Anterior cingulate cortex (tissue), 58 donors: ENCODE data around the gene ADAM10.

Source experiments
- DNase-seq, 58 donors: peaks; one replicate each; lab custom pipeline; 2025; lab: John Stamatoyannopoulos, UW

Gene ADAM10

DNA sequence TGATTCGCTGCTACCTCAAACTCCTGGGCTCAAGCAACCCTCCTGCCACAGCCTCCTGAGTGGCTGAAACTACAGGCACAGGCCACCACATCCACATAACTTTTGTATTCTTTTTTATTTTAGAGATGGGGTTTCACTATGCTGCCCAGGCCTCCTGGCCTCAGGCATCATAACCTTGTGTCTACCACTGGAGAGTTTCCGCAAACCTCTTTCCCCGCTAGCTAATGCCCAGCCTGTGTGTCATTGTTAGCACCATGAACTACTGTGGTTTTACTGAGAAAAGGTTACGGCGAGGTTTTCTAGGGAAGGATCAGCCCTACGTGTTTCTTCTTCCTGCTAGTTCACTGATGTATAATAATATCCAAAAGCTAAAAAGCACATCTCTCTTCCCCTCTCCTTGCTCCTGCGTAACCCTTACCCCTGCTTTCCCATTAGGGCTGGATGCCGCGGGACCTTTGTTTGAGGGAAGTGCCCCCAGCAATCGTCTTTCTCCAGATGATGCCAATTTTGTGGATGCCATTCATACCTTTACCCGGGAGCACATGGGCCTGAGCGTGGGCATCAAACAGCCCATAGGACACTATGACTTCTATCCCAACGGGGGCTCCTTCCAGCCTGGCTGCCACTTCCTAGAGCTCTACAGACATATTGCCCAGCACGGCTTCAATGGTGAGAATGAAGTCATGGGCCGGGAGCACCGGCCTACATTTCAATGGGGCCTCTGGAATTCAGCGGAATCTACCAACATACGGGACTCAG, 204.0 kb downstream of the ADAM10 start:
- no peak for DNase-seq

DNA sequence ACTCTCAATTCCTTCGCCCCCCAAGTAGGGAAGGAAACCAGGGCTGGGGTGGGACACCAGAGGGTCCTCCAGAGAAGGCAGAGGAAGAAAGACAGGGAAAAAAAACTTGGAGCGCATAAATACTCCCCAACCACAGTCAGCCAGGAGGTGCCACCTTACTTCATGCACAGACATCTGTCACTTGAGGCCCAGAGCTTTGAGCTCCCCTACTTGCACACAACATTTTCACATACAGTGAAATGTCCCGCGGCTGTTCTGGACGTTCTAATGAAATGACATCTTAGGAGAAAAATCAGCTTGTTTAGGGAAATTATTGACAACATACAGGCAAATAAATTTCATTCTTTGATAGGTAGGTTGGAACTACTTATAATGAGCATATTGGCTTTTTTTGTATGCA, 204.8 kb downstream of the ADAM10 start:
- no peak for DNase-seq

DNA sequence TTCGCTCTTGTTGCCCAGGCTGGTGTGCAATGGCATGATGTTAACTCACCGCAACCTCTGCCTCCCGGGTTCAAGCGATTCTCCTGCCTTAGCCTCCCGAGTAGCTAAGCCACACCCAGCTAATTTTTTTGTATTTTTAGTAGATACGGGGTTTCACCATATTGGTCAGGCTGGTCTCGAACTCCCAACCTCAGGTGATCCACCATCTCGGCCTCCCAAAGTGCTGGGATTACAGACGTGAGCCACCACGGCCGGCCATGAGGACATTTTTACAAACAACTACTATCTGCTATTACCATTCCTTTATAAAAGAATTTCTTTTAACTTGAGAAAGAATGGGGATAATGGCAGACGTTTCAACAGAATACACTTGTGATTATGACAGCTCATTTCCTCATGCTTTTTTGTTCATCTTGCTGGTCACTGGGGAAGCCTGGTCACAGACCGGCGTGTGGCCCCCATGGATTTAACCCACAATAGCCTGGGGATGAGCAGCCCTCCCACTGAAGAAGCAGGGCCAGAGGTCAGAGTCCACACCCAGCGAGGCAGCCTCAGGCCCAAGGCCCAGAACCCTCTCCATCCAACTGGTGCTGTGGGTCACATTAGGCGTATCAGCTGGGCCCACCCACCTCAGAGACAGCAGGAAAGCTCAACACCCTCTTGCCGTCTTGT, 205.7 kb downstream of the ADAM10 start:
- no peak for DNase-seq

DNA sequence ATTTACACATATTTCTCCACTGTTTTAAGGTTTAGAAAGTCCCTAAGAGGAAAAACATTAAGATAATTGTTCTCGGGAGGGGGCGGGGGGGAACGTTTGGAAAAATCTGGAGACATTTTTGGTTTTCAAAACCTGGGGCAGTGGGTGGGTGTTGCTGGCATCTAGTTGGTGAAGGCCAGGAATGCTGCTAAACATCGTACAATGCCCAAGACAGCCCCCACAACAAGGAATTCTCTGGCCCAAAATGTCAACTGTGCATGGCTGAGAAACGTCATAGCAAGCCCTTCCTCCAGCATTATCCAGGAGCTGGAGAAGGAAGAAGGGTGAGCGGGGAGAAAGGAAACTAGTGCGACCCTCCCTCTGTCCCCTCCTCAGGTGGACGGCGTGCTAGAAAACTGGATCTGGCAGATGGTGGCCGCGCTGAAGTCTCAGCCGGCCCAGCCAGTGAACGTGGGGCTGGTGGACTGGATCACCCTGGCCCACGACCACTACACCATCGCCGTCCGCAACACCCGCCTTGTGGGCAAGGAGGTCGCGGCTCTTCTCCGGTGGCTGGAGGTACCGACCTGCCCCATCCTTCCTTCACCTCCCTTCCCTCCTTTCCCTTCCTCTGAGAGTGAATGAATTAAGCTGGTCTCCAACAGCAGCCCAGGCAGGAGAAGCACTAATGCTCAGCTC, 208.0 kb downstream of the ADAM10 start:
- DNase-seq = no peak

DNA sequence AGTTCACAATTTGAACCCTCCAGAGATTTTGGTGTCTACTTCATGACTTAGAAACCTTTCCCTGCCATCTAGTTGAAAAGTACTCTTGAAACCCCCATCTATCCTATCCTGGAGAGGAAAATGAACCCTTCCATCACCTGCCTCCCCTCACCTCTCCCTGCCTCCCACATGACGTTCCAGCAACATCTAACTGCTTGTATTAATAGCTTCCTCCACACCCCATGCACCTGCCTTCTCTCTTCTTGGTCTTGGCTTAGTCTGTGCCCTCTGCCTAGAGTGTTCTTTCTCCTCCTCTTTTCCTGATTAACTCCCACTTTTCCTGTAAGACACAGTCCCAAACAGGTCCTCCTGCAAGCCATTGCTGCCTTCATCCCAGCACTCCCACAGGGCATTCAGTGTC, 210.0 kb downstream of the ADAM10 start:
- DNase-seq = no peak

- no peak for DNase-seq
These were observed 210.6 kb downstream of the ADAM10 start for GRCh38 chr15:58538901-58539300.
